Measurements from ENCODE around the gene ARHGAP10.

Gene ARHGAP10

DNA sequence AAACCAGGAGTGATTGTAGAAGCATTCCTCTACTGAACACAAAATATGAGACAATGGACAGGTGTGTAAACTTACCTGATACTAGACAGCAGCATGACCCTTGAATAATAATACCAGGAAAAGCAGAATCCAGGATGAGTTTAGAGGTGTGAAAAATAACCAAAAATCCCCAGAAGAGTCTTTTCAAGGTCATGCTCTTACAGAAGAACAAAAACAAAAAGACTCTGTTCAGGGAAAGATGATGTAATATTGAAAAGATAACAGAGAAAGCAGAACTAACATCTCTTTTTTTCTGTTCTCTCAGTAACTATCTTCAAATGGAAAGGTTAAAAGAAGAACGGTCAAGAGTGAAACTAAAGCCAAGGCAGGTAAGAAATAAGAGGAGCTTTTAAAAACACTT is 14.0 kb upstream of the ARHGAP10 start:
- TF ChIP-seq GATA2 (IDR thresholded peaks at IDR 0.05; ENCODE audit: low read depth, low read length), result no peak
- no peak for TF ChIP-seq GATA3 (IDR thresholded peaks at IDR 0.05; ENCODE audit: low read depth, low read length)

DNA sequence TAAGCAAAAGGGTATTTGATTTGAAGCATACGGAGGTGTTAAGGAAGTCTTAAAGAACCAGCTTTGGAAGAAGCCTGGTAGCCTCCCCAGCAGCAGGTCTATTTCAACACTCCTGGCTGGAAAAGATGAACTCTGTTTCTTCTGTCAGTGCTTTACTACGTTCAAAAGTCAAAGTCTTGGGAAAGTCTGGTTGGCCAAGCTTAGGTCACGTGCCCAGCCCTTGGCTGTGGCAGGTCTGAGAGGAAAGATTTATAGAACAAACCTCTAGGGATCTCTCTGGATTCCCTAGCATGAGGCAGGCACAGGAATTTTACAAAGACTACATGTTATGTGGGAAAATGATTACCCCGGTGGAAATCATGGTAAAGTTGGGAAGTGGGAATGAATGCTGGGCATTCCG is 8.6 kb upstream of the ARHGAP10 start:
- TF ChIP-seq GATA2 (IDR thresholded peaks at IDR 0.05; ENCODE audit: low read depth, low read length) (no peak), GATA3 (IDR thresholded peaks at IDR 0.05; ENCODE audit: low read depth, low read length) (no peak)

DNA sequence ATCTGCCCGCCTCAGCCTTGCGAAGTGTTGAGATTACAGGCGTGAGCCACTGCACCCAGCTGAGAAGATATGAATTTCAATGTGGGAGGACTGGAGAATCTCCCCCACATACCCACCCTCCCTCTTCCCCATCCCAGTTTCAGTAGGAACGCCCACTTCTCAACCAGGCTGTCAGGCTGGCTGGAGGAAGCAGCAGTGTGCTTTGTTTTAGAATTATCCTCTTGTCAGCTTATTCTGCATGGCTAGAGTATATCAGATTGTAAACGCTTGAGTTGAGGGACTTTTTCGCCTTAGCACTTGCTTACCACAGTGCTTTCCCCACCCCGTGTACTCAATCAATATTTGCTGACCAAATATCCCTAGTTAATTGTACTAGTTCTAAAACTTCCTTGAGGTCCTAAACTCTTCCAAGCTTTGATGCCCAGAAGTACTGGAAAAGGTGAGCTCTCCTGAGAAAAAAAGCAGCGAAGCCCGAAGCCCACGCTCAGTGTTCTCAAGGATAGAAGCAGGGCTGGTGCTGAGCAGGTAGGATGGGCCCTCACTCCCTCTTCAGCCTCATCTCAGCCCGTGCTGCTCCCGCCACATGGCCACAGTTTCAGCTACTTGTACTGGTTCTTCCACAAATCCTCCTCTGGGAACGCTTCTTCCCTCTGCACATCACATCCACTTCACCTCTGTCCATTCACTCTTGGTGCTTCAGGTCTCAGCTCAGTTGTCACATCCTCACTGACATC is 7.3 kb upstream of the ARHGAP10 start:
- no peak for TF ChIP-seq GATA2 (IDR thresholded peaks at IDR 0.05; ENCODE audit: low read depth, low read length)
- no peak for TF ChIP-seq GATA3 (IDR thresholded peaks at IDR 0.05; ENCODE audit: low read depth, low read length)

DNA sequence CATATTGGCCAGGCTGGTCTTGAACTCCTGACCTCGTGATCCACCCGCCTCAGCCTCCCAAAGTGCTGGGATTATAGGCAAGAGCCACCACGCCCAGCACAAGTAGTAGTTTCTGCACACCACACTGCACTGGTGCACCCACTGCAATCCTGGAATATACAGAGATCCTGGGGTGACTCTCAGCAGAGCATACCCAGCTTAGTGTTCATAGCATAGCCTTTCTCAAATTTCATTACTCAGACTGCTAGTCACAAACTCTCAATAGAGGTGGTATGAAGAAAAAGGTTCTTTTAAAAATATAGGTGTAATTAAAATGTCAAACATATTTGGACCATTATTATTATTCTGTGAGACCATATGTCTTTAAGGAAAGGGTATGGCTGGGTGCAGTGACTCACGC is 6.2 kb upstream of the ARHGAP10 start:
- TF ChIP-seq GATA2 (IDR thresholded peaks at IDR 0.05; ENCODE audit: low read depth, low read length), result no peak
- no peak for TF ChIP-seq GATA3 (IDR thresholded peaks at IDR 0.05; ENCODE audit: low read depth, low read length)

DNA sequence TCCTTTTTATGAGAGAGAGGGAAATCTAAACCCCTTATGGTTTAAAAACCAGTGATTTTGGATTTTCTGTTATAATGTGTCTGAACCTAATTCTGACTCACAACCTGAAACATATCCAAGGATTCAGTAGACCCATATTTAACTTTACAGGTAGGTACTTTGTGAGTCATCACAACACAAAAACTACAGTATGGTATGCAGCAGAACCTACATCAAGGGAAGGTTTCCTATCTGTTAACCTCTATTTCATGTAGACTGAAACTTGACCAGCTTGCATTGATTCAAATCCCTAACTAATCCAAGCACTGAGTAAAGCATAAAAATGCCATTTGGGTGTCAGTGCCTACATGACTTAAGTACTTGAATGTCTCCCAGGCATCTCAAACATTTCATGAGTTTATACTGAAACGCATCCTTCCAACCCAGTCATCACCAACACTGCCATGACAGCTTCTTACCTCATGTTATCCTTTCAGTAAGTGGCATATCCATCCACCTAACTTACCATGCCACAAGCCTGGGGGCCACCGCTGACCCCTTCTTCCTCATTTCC is 4.3 kb upstream of the ARHGAP10 start:
- TF ChIP-seq GATA3 (IDR thresholded peaks at IDR 0.05; ENCODE audit: low read depth, low read length) (no peak), GATA2 (IDR thresholded peaks at IDR 0.05; ENCODE audit: low read depth, low read length) (no peak)

DNA sequence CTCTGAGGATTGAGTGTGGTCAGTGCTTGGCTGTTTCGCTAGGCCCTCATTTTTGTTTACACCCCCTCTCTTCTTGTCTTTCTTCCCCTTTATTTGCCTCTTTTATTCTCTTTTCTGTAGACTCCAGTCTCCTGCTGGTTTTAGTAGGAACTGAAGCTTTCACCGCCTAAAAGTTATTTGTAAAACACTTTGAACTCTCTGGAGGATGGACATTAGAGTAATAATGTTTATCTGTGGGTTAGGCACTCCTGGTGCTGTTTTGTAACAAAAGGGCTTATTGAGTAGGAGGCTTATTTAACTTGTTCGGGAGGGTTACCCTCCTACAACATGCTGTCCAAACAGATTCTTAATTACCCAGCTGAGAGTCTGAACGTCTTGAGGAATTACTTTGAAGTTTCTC is 1.6 kb upstream of the ARHGAP10 start:
- no peak for TF ChIP-seq GATA2 (IDR thresholded peaks at IDR 0.05; ENCODE audit: low read depth, low read length)

DNA sequence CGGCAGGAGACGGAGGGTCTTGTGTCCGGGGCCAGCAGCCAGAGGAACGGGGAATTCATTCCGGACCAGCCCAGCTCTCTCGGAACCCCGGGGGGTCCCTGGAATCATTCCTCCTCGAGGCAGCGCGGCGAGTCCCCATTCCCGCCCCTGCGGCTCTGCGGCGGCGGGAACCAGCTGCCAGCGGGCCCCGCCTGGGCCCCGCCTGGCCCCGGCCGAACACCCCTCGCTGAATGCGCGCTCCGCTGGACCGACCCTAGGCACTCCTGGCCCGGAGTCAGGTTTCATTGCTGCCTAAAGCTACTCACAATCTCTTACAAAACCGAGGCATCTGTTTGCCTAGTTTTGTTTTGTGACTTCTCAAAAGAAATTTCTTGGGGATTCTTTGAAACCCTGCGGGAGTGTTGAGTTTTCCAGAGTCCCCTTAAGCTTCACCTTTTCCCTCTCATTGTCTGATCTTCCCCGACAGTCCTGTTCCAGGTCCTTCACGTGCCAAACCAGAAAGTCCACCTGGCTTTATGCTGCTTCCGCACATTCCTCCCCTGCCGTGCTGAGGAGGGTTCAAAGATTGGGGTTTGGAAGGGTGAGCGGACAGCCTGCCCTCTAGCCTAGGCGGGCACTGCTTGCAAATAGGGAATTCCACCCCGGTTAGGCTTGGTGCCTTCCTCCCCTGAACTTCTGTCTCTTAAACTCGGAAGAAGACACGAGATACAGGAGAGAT is 789 bp downstream of the ARHGAP10 start:
- TF ChIP-seq GATA3 (IDR thresholded peaks at IDR 0.05; ENCODE audit: low read depth, low read length) (no peak), GATA2 (IDR thresholded peaks at IDR 0.05; ENCODE audit: low read depth, low read length) (no peak)

DNA sequence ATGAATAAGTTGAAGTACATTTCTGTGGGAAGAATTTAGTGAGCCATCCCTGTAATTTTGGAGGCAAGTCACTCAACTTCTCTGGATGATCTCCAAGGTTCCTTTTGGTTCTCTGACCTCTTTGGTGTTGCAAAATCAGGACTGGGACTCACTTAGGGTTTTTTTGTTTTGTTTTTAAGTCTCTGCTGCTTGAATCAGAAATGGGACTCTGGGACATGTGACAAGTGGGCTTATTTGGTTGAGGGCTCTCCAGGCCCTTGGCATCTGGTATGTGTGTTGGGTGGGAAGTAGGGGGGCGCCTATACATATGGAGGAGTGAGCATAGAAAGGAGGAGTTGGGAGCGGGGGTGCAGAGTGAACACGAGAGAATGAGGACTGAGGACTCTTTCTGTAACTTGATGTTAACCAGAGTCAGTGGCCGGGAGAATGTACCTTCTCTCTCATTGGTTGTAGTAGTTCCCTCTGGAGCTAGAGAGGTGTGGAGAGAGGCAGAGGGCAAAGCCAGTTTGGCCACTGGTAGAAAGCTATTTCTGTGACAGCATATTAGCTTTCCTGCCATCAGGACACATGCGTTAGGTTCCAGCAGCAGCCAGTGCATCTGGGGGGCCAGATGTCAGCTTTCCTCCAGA is 1.9 kb downstream of the ARHGAP10 start:
- TF ChIP-seq GATA3 (IDR thresholded peaks at IDR 0.05; ENCODE audit: low read depth, low read length) (no peak), GATA2 (IDR thresholded peaks at IDR 0.05; ENCODE audit: low read depth, low read length) (no peak)

DNA sequence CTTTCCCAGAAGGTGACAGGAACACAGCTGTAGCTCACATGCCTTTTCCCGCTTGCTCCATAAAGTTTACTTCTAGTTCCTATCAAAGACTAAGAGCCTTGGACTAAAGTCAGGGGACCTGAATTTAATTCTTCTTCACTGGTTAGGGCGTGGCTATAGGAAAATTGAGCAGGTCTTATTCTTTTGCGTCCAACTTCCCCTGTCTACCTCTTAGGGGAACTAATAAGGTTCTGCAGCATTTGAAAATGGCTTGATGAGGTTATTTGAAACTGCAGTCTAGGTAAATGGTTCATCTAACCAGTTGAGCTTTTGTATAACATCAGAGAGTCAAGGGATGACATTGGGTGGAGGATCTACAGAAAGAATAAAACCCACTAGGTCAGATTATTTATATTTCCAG is 2.6 kb downstream of the ARHGAP10 start:
- TF ChIP-seq GATA2 (IDR thresholded peaks at IDR 0.05; ENCODE audit: low read depth, low read length) (no peak), GATA3 (IDR thresholded peaks at IDR 0.05; ENCODE audit: low read depth, low read length) (no peak)

DNA sequence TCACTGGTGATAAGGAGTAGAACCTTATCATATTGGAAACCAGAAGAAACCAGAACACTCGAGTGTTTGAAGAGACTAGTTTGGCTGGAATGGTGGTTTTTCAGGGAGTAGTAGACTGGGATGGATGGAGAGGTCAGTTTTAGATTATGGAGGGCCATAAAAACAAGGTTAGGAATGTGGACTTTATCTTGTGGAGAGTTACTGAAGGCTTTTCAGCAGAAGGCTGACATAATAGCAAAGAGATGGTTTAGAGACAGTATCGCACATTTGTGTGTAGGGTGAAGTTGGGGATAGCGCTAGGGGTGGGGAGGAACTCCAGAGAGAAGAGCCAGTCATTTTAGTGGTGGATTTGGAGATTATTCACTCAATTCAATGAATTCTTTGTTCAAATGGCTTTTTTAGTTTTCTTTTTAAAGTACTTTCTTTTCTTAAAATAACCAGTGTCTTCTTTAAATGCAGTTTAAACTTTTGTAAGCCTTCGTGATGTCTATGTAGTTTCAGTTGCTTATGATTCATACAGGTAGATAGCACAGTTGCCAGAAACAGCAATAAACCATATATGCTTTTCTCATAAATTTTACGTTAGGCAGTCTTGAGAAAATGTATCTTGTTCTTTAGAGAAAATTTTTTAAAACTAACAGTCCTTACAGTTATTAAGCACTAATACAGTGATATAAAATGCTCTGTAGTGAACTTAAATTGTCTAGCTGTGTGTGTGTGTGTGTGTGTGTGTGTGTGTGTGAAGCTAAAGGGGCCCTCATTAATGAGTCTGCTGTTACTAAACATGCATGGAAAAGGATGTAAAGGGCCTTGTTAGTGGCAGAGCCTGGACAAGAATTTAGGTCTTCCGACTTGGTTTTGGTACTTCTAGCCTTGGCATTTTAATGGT is 3.8 kb downstream of the ARHGAP10 start:
- TF ChIP-seq GATA3 (IDR thresholded peaks at IDR 0.05; ENCODE audit: low read depth, low read length), result no peak
- TF ChIP-seq GATA2 (IDR thresholded peaks at IDR 0.05; ENCODE audit: low read depth, low read length), result no peak

DNA sequence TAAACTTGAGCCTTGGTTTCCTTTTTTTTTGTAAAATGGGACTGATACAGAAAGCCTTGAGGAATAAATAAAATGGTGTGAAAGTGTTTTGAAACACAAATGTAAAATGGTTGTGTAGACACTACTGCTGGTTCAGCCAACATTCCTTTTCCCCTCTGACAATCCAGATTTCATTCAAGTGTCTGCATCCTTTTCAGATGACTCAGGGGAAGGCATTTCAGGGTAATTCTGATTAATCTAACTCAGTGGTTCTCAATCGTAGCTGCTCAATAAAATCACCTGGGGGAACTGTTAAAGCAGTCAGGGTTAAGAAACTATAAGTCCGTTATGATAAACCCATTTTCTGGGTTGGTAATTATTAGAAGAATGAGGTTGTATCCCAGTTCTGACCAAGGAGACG is 4.6 kb downstream of the ARHGAP10 start:
- TF ChIP-seq GATA2 (IDR thresholded peaks at IDR 0.05; ENCODE audit: low read depth, low read length), result no peak
- TF ChIP-seq GATA3 (IDR thresholded peaks at IDR 0.05; ENCODE audit: low read depth, low read length), result no peak

DNA sequence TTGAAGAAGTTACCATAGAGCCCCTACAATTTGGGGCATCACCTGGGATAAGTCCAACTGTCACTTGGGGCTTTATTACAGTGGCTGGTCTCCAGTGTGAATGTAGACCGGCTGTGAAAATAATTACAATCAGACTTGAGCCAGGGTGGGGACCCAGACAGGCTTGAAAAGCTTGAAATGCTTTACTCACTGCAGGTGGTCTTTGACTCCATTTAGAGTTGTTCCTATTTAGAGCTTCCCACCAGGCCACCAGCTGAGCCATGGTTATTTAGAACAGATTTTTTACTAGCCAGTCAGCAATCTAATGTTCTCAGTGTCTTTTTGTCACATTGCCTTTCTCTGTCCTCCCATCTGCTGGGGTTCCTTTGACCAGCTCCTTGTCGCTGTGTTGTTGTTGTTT is 5.7 kb downstream of the ARHGAP10 start:
- TF ChIP-seq GATA2 (IDR thresholded peaks at IDR 0.05; ENCODE audit: low read depth, low read length) (no peak), GATA3 (IDR thresholded peaks at IDR 0.05; ENCODE audit: low read depth, low read length) (no peak)

DNA sequence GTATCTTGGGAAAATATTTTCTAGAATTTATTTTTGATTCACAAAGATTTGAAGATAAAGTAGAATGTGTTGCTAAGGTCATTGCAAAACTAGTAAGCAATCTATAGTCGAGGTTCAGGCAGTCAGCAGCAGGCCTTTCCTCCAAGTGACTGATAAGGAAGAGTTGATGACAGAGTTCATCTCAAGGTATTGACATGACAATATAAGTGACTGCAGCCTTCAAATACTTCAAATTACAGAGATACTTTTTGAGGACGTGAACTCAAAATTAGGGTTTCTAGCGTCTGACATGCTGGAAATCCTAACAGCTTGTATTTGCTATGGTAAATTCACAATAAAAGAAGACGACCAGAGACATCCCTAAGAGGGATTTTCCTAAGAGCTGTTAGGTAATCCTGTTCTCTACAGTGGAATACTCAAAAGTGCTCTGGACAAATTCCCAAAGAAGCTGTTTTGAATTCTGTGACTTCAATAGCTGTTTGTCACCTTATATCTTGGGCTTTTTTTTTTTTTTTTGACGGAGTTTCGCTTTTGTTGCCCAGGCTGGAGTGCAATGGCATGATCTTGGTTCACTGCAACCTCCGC is 7.4 kb downstream of the ARHGAP10 start:
- TF ChIP-seq GATA2 (IDR thresholded peaks at IDR 0.05; ENCODE audit: low read depth, low read length), result no peak
- no peak for TF ChIP-seq GATA3 (IDR thresholded peaks at IDR 0.05; ENCODE audit: low read depth, low read length)

All from SH-SY5Y (cell line).